SK-N-SH (cell line): ENCODE measurements around the gene GRB10. TPM values are rescaled to one million over a fixed set of nuclear protein-coding genes. Genes with fewer than 3 reads are reported as not detected.

Experiments
- CTCF ChIA-PET: fragments of 300-600, 350-600 bp; formaldehyde crosslinking; extraction: SDS; loops from one replicate; lab custom pipeline; 2021; lab: Yijun Ruan, JAX
- POLR2A ChIA-PET: fragments of 350-600 bp; sonication (Branson Sonifier 250); formaldehyde crosslinking; extraction: SDS; loops from one replicate; lab custom pipeline; 2020; ENCODE audit warnings: antibody characterized with exemption, inconsistent platforms; lab: Yijun Ruan, JAX
- DNase-seq: peaks from one replicate; pipeline ENCODE4 v3.0.0; 2012
- H2AFZ ChIP-seq: fragments of 200-600 bp; sonication (generic); 2 replicates; pipeline ENCODE4 v1.8.1; 2016; ENCODE audit warnings: antibody characterized with exemption, mild to moderate bottlenecking, low read depth
- H3F3A ChIP-seq: fragments of 200-600 bp; sonication (generic); replicated peaks from 2 replicates; pipeline ENCODE3; 2016; ENCODE audit warnings: antibody characterized with exemption, mild to moderate bottlenecking; ENCODE audit not compliant: insufficient read depth
- H3K27ac ChIP-seq, 2 experiments: fragments of 200-500 bp in 1 of 2; fragments of 200-600 bp in 1 of 2; sonication (Bioruptor generic) in 1 of 2; sonication (generic), shearing (Covaris generic) in 1 of 2; 2 replicates each; pipeline versions ENCODE4 v1.5.1 to v1.6.1; 2014 to 2016; ENCODE audit warnings: low read depth in 2 of 2, inconsistent platforms in 1 of 2, low read length in 1 of 2, mild to moderate bottlenecking in 1 of 2, mixed read lengths in 1 of 2
- H3K27me3 ChIP-seq: fragments of 200-600 bp; sonication (generic), shearing (Covaris generic); 2 replicates; pipeline ENCODE4 v1.6.1; 2016; ENCODE audit warnings: mixed run types; ENCODE audit not compliant: insufficient read depth
- H3K36me3 ChIP-seq, 2 experiments: fragments of 200-500 bp in 1 of 2; fragments of 200-600 bp in 1 of 2; sonication (Bioruptor generic) in 1 of 2; sonication (generic) in 1 of 2; replicated peaks in 1 of 2; 2 replicates each; pipeline versions ENCODE3 to v1.5.1; 2014 to 2016; ENCODE audit warnings: low read length in 1 of 2, mild to moderate bottlenecking in 1 of 2; ENCODE audit not compliant: insufficient read depth in 2 of 2, control insufficient read depth in 1 of 2
- H3K4me1 ChIP-seq, 2 experiments: fragments of 200-500 bp in 1 of 2; fragments of 200-600 bp in 1 of 2; sonication (Bioruptor generic) in 1 of 2; sonication (generic), shearing (Covaris generic) in 1 of 2; 2 replicates each; pipeline versions ENCODE4 v1.5.1 to v1.6.1; 2014 to 2016; ENCODE audit warnings: low read depth in 1 of 2, low read length in 1 of 2, mixed run types in 1 of 2; ENCODE audit not compliant: insufficient read depth in 2 of 2, control insufficient read depth in 1 of 2
- H3K4me2 ChIP-seq: fragments of 200-600 bp; sonication (generic), shearing (Covaris generic); 2 replicates; pipeline ENCODE4 v1.6.1; 2017; ENCODE audit warnings: mixed run types
- H3K4me3 ChIP-seq, 2 experiments: fragments of 200-500 bp in 1 of 2; fragments of 200-600 bp in 1 of 2; sonication (Bioruptor generic) in 1 of 2; sonication (generic), shearing (Covaris generic) in 1 of 2; 2 replicates each; pipeline versions ENCODE4 v1.5.1 to v1.8.1; 2014 to 2016; ENCODE audit warnings: low read depth in 2 of 2, inconsistent platforms in 1 of 2, low read length in 1 of 2, mild to moderate bottlenecking in 1 of 2, mixed read lengths in 1 of 2, moderate library complexity in 1 of 2
- H3K79me2 ChIP-seq: fragments of 200-600 bp; sonication (generic); 2 replicates; pipeline ENCODE4 v1.8.1; 2017; ENCODE audit warnings: mild to moderate bottlenecking; ENCODE audit not compliant: insufficient read depth
- H3K9ac ChIP-seq: fragments of 200-600 bp; sonication (generic); 2 replicates; pipeline ENCODE4 v1.6.1; 2017; ENCODE audit warnings: mixed run types
- H3K9me2 ChIP-seq: fragments of 200-600 bp; sonication (generic); 2 replicates; pipeline ENCODE4 v1.6.1; 2017; ENCODE audit warnings: mixed run types
- H3K9me3 ChIP-seq: fragments of 200-600 bp; sonication (generic); 2 replicates; pipeline ENCODE4 v1.6.1; 2017; ENCODE audit warnings: mixed run types, mild to moderate bottlenecking, moderate library complexity
- H4K20me1 ChIP-seq: fragments of 200-600 bp; sonication (generic); 2 replicates; pipeline ENCODE4 v1.6.1; 2017; ENCODE audit warnings: mild to moderate bottlenecking, mixed run types; ENCODE audit not compliant: insufficient read depth
- CHD2 ChIP-seq: fragments of 150-350 bp; IDR thresholded peaks from 2 replicates; pipeline ENCODE4 v1.6.1; 2018; ENCODE audit warnings: low read length; ENCODE audit not compliant: partially characterized antibody
- CTCF ChIP-seq: fragments of 200-600 bp; sonication (generic); IDR thresholded peaks from 2 replicates; pipeline ENCODE4 v1.6.1; 2017; ENCODE audit warnings: antibody characterized with exemption, mild to moderate bottlenecking, moderate library complexity
- EZH2phosphoT487 ChIP-seq: fragments of 200-600 bp; sonication (generic); IDR thresholded peaks from 2 replicates; pipeline ENCODE4 v1.6.1; 2017; ENCODE audit warnings: low read depth, mixed run types, mild to moderate bottlenecking, antibody characterized with exemption, moderate library complexity, borderline replicate concordance
- FOSL2 ChIP-seq: IDR thresholded peaks from 2 replicates; pipeline ENCODE4 v1.4.0; 2012; ENCODE audit warnings: low read depth, mild to moderate bottlenecking, moderate library complexity, borderline replicate concordance
- FOXJ3 ChIP-seq: sonication (generic); formaldehyde crosslinking; IDR thresholded peaks from 2 replicates; pipeline ENCODE4 v1.5.1; 2020; ENCODE audit warnings: mild to moderate bottlenecking, missing genetic modification reagents
- FOXM1 ChIP-seq: IDR thresholded peaks from 2 replicates; pipeline ENCODE4 v1.4.0; 2012; ENCODE audit warnings: low read depth, mild to moderate bottlenecking
- GATA2 ChIP-seq: sonication (generic); formaldehyde crosslinking; IDR thresholded peaks from 2 replicates; pipeline ENCODE4 v1.5.0; 2020; ENCODE audit warnings: mild to moderate bottlenecking, missing genetic modification reagents
- IRF3 ChIP-seq: fragments of 150-350 bp; IDR thresholded peaks from 2 replicates; pipeline ENCODE4 v1.6.1; 2016; ENCODE audit warnings: mild to moderate bottlenecking, low read depth, low read length
- MXI1 ChIP-seq: IDR thresholded peaks from 2 replicates; pipeline ENCODE4 v1.6.1; 2012; ENCODE audit warnings: mild to moderate bottlenecking, low read depth, low read length, improper control_type of control experiment
- NFIC ChIP-seq: IDR thresholded peaks from 2 replicates; pipeline ENCODE4 v1.4.0; 2012; ENCODE audit warnings: borderline replicate concordance
- NRF1 ChIP-seq: IDR thresholded peaks from 2 replicates; pipeline ENCODE4 v1.6.1; 2012; ENCODE audit warnings: low read depth, mild to moderate bottlenecking, low read length
- POLR2AphosphoS5 ChIP-seq: IDR thresholded peaks from 2 replicates; pipeline ENCODE4 v1.6.1; 2012; ENCODE audit warnings: low read depth, low read length
- TAF1 ChIP-seq: IDR thresholded peaks from 2 replicates; pipeline ENCODE4 v1.6.1; 2012; ENCODE audit warnings: low read depth, mild to moderate bottlenecking, low read length, moderate library complexity, borderline replicate concordance
- ZBTB33 ChIP-seq: IDR thresholded peaks from 2 replicates; pipeline ENCODE4 v1.4.0; 2012; ENCODE audit warnings: low read depth, borderline replicate concordance
- WGBS: methylation state at CpG from one replicate; pipeline ENCODE4 v1.1.6; 2017; ENCODE audit warnings: low lambda C conversion rate; 5-methylcytosine and 5-hydroxymethylcytosine counted together
- polyA plus RNA-seq, 3 experiments: library from polyadenylated mRNA; depleted of rRNA; stranded (reverse); fragments of >200 nt; gene quantifications; 2 replicates each; pipeline ENCODE4 v1.2.3, GENCODE V29; 2012

Gene GRB10
- polyA plus RNA-seq, 1 of the 3 experiments (the other 2 are of a cell fraction) = 5.1 TPM

GRCh38 chr7:50556247-50556991 lies 226.3 kb downstream of the GRB10 start:
- ChIA-PET POLR2A (interaction anchor here (0.5 to 4.2 kb wide), 6 partner anchors 10 to 239 kb away, joined by 3 to 24 read pairs (median 6); no protein-coding TSS in a partner anchor), CTCF (interaction anchor here (0.9 to 3.9 kb wide), 11 partner anchors 12 to 122 kb away, joined by 3 to 27 read pairs (median 4); no protein-coding TSS in a partner anchor)
- Histone ChIP-seq H3K27me3 (peaks cover 60% of the 10 kb centered on the region), H3K36me3 (no peaks in the 10 kb centered on the region), H3K4me3 (peak overlapping the region in 1 of 2 experiments; percentile 55; a peak in 1 of 4 replicates), H2AFZ (no peak overlapping the region), H3K79me2 (no peaks in the 10 kb centered on the region), H4K20me1 (no peaks in the 10 kb centered on the region), H3K9me3 (no peaks in the 10 kb centered on the region), H3K9ac (no peak overlapping the region), H3K4me1 (peaks cover 0 to 61% of the 10 kb centered on the region in 2 experiments; a peak in 2 of 4 replicates), H3K4me2 (no peak overlapping the region), H3F3A (no peaks in the 10 kb centered on the region), H3K27ac (peak overlapping the region in 1 of 2 experiments; percentile 67; a peak in 2 of 4 replicates), H3K9me2 (no peaks in the 10 kb centered on the region)
- 57% methylated on average over 8 of the region's 8 CpGs for WGBS
- DNase-seq = no peak
- no peak for TF ChIP-seq GATA2 (CRISPR knock-in tag)
- no peak for TF ChIP-seq FOSL2
- TF ChIP-seq IRF3 = no peak
- TF ChIP-seq ZBTB33 = no peak
- TF ChIP-seq NFIC = no peak
- TF ChIP-seq, all 33 proteins: peak for 0

- POLR2A ChIA-PET = interaction anchor here (0.5 to 4.2 kb wide), 6 partner anchors 10 to 90 kb away, joined by 4 to 24 read pairs (median 6); partner anchors contain the start of gene DDC
- Histone ChIP-seq H3K36me3 (no peaks in the 10 kb centered on the region), H3K4me1 (peaks cover 0 to 56% of the 10 kb centered on the region in 2 experiments; a peak in 2 of 4 replicates), H3K9me3 (no peaks in the 10 kb centered on the region), H3K4me3 (peak overlapping the region in 1 of 2 experiments; percentile 13; a peak in 1 of 4 replicates), H4K20me1 (no peaks in the 10 kb centered on the region), H3K4me2 (no peak overlapping the region), H3K27ac (peak overlapping the region in 1 of 2 experiments; percentile 67; a peak in 1 of 4 replicates), H3K79me2 (no peaks in the 10 kb centered on the region), H3K9ac (no peak overlapping the region), H3F3A (no peaks in the 10 kb centered on the region), H3K9me2 (no peaks in the 10 kb centered on the region), H2AFZ (no peak overlapping the region), H3K27me3 (peaks cover 53% of the 10 kb centered on the region)
- WGBS = 47% methylated on average over 9 of the region's 9 CpGs
- TF ChIP-seq POLR2AphosphoS5 (no peak), ZBTB33 (no peak), FOXM1 (no peak), EZH2phosphoT487 (no peak), NRF1 (no peak), TAF1 (no peak), MXI1 (no peak), CTCF (no peak), FOXJ3 (CRISPR knock-in tag) (no peak), CHD2 (no peak)
- CTCF ChIA-PET = interaction anchor here (0.5 to 3.9 kb wide), 8 partner anchors 11 to 586 kb away, joined by 3 to 27 read pairs (median 4); no protein-coding TSS in a partner anchor
- DNase-seq = no peak
These were observed 227.0 kb downstream of the GRB10 start for GRCh38 chr7:50555594-50556140.
